ENCODE measurements around the gene TSBP1.
"Not testable (repeated sequence)": the region's sequence is repeated elsewhere in the genome, so short reads cannot be mapped to it uniquely, and the experiment has no call there.

Gene TSBP1

GRCh38 chr6:32291543-32291942, 80.2 kb downstream of the TSBP1 start:
- DNase-seq (ENCODE audit: extremely low read depth in 1 of 2, low read depth in 1 of 2), result no peak

- no peak for DNase-seq (ENCODE audit: extremely low read depth in 1 of 2, low read depth in 1 of 2)
Observed at GRCh38 chr6:32290886-32291450, 80.7 kb downstream of the TSBP1 start.

- DNase-seq (ENCODE audit: extremely low read depth in 1 of 2, low read depth in 1 of 2), result no peak
Observed at GRCh38 chr6:32288426-32288825, 83.3 kb downstream of the TSBP1 start.

- DNase-seq (ENCODE audit: extremely low read depth in 1 of 2, low read depth in 1 of 2), result not testable (repeated sequence)
Observed at GRCh38 chr6:32273801-32274577, 97.7 kb downstream of the TSBP1 start.

GRCh38 chr6:32271429-32271828, 100.3 kb downstream of the TSBP1 start:
- DNase-seq (ENCODE audit: extremely low read depth in 1 of 2, low read depth in 1 of 2), result no peak

- not testable (repeated sequence) for DNase-seq (ENCODE audit: extremely low read depth in 1 of 2, low read depth in 1 of 2)
Observed at GRCh38 chr6:32268459-32268858, 103.2 kb downstream of the TSBP1 start.

GRCh38 chr6:32267035-32267434, 104.7 kb downstream of the TSBP1 start:
- DNase-seq (ENCODE audit: extremely low read depth in 1 of 2, low read depth in 1 of 2), result no peak

- DNase-seq (ENCODE audit: extremely low read depth in 1 of 2, low read depth in 1 of 2), result not testable (repeated sequence)
Observed at GRCh38 chr6:32257262-32257661, 114.4 kb downstream of the TSBP1 start.

GRCh38 chr6:32255199-32256153, 116.2 kb downstream of the TSBP1 start:
- peak; percentile 26 to 32 for DNase-seq (ENCODE audit: extremely low read depth in 1 of 2, low read depth in 1 of 2)

GRCh38 chr6:32254761-32255198, 116.9 kb downstream of the TSBP1 start:
- no peak for DNase-seq (ENCODE audit: extremely low read depth in 1 of 2, low read depth in 1 of 2)

- DNase-seq (ENCODE audit: extremely low read depth in 1 of 2, low read depth in 1 of 2), result no peak
Observed at GRCh38 chr6:32252331-32253009, 119.2 kb downstream of the TSBP1 start.

GRCh38 chr6:32249262-32249661, 122.4 kb downstream of the TSBP1 start:
- DNase-seq (ENCODE audit: extremely low read depth in 1 of 2, low read depth in 1 of 2), result no peak

GRCh38 chr6:32247401-32247800, 124.3 kb downstream of the TSBP1 start:
- DNase-seq (ENCODE audit: extremely low read depth in 1 of 2, low read depth in 1 of 2), result no peak

- DNase-seq (ENCODE audit: extremely low read depth in 1 of 2, low read depth in 1 of 2), result peak; percentile 28 to 59
Observed at GRCh38 chr6:32244946-32245398, 126.7 kb downstream of the TSBP1 start.

- DNase-seq (ENCODE audit: extremely low read depth in 1 of 2, low read depth in 1 of 2), result no peak
Observed at GRCh38 chr6:32244270-32244669, 127.4 kb downstream of the TSBP1 start.
